Spleen (tissue), 11 donors: ENCODE data around the gene WASHC2A. TPM values are rescaled to one million over a fixed set of nuclear protein-coding genes. Genes with fewer than 3 reads are reported as not detected.
"Not testable (repeated sequence)": the region's sequence is repeated elsewhere in the genome, so short reads cannot be mapped to it uniquely, and the experiment has no call there.

ENCODE experiments used
- DNase-seq: peaks from one replicate; pipeline ENCODE4 v3.0.0-alpha.2; 2020
- H3K27ac ChIP-seq, 8 donors: fragments of 200-600 bp; sonication (generic) in 7 of 8; 1 replicate in 4 of 8; 2 replicates in 4 of 8; pipeline versions ENCODE4 v1.5.0 to v1.8.0; 2016 to 2021; ENCODE audit warnings: inconsistent platforms in 4 of 8, mild to moderate bottlenecking in 4 of 8, moderate library complexity in 1 of 8
- H3K27me3 ChIP-seq, 7 donors: fragments of 200-600 bp; sonication (generic) in 6 of 7; replicated peaks in 1 of 7; 1 replicate in 4 of 7; 2 replicates in 3 of 7; pipeline versions ENCODE4 v1.5.0 to v1.8.0; 2016 to 2021; ENCODE audit warnings: inconsistent platforms in 3 of 7, mild to moderate bottlenecking in 1 of 7
- H3K36me3 ChIP-seq, 6 donors: fragments of 200-600 bp; sonication (generic) in 5 of 6; 1 replicate in 4 of 6; 2 replicates in 2 of 6; pipeline versions ENCODE4 v1.5.0 to v1.8.0; 2016 to 2021; ENCODE audit warnings: inconsistent platforms in 2 of 6
- H3K4me1 ChIP-seq, 6 donors: fragments of 200-600 bp; sonication (generic) in 5 of 6; 1 replicate in 3 of 6; 2 replicates in 3 of 6; pipeline versions ENCODE4 v1.5.0 to v1.8.0; 2016 to 2021; ENCODE audit warnings: inconsistent platforms in 3 of 6
- H3K4me3 ChIP-seq, 8 donors: fragments of 200-600 bp; sonication (generic) in 7 of 8; 1 replicate in 4 of 8; 2 replicates in 4 of 8; pipeline versions ENCODE4 v1.5.0 to v1.8.0; 2016 to 2021; ENCODE audit warnings: inconsistent platforms in 4 of 8, mild to moderate bottlenecking in 4 of 8, moderate library complexity in 2 of 8
- H3K9me3 ChIP-seq, 8 donors: fragments of 200-600 bp; sonication (generic) in 7 of 8; 1 replicate in 4 of 8; 2 replicates in 4 of 8; pipeline versions ENCODE4 v1.5.0 to v1.8.0; 2016 to 2021; ENCODE audit warnings: inconsistent platforms in 4 of 8
- POLR2A ChIP-seq, 3 donors: fragments of 450-650 bp; IDR thresholded peaks; one replicate each; pipeline ENCODE4 v1.5.1; 2017; ENCODE audit warnings: antibody characterized with exemption in 3 of 3, mild to moderate bottlenecking in 1 of 3
- POLR2AphosphoS5 ChIP-seq, 3 donors: sonication (generic); formaldehyde crosslinking; IDR thresholded peaks; one replicate each; pipeline ENCODE4 v1.5.1; 2017; ENCODE audit warnings: antibody characterized with exemption in 3 of 3
- WGBS, 5 donors: extraction: QIAGEN DNeasy Blood & Tissue Kit in 3 of 5; methylation state at CpG; one replicate each; pipeline versions ENCODE4 v1.1.5 to v1.1.7; 2013 to 2018; 5-methylcytosine and 5-hydroxymethylcytosine counted together
- intact Hi-C: fragments of 100-400 bp; cut with DNase I; formaldehyde crosslinking; loops from one replicate; pipeline ENCODE4 v1.15.0; 2023; ENCODE audit warnings: low total_unique reads
- polyA plus RNA-seq, 3 donors: library from polyadenylated mRNA; stranded (reverse); fragments of 200-250 nt; gene quantifications; one replicate each; pipeline ENCODE4 v1.2.1, GENCODE V29; 2013
- total RNA-seq, 7 donors: library from RNA; depleted of rRNA in 3 of 7; stranded (reverse); fragments of >200 nt in 3 of 7; fragmentation: NEBNext Ultra II Directional in 4 of 7; extraction: Animal tissue kit (Norgen Biotek cat#: 25700) in 4 of 7; gene quantifications; one replicate each; pipeline versions ENCODE4 v1.1.0 to v1.2.1, GENCODE V29; 2016 to 2021
- TF ChIP-seq, protein P1 (sequence below), 11 experiments: fragments of 200-600 bp in 7 of 11; fragments of 450-650 bp in 4 of 11; sonication (generic) in 4 of 11; IDR thresholded peaks in 8 of 11; conservative IDR thresholded peaks in 3 of 11; 1 replicate in 7 of 11; 2 replicates in 4 of 11; pipeline versions ENCODE4 v1.4.0 to v1.8.0; 2016 to 2021; ENCODE audit warnings: antibody characterized with exemption in 11 of 11, inconsistent platforms in 4 of 11, mild to moderate bottlenecking in 1 of 11
- donor health status: healthy with polysubstance abuse.
- donor health status: DM: no; HTN: no; CAD: no; lungs with moderate emphysema.
- donor health status: DM: no; HTN: no; CAD: no.
- donor health status: Bipolar disorder and iron deficiency.
- donor health status: healthy.
- donor health status: DM: no; HTN: no; CAD: no.
- donor health status: DM: yes; HTN: yes; CAD: no.

Gene WASHC2A
- total and polyA plus RNA-seq, 10 donors, result 18.4 to 55.3 (median 41.5) TPM

DNA sequence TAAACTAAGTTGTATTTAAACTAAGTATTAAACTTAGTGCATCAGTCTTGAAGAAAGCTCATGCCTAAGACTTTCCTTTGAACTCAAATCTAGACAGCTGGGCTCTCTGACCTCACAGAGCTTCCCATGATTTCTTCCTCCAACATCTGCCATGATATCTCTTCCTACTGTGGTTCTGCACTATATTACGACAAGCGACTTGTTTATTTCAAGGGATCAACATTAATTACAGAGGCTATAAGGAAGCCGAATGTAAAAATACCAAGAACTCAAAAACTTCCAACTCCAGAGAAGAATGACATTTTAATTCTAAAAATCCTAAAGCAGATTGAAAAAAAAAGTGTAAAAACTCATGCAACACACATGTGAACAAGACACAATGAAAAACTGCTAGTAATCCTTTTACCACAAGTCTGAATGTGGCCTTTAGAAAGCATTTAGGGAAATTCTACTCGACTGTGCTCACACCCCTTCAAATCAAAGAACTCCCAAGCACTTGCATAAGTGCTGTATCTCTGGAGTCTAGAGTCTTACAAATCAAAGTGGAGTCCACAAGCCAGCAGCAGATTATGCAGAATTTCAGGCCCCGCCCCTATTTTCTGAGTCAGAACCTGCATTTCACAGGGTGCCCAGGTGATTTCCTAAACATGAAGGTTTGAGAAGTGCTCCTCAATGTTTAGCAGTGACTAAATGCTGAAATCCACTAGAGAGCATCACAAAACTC lies 22.7 kb upstream of the WASHC2A start:
- WGBS, 5 donors, result 69 to 91% (median 75%) methylated on average over 5 of the region's 5 CpGs
- Histone ChIP-seq H3K36me3 (no peaks in the 10 kb centered on the region), H3K27ac (no peak overlapping the region), H3K9me3 (no peaks in the 10 kb centered on the region), H3K27me3 (no peaks in the 10 kb centered on the region), H3K4me1 (no peaks in the 10 kb centered on the region), H3K4me3 (no peak overlapping the region)
- DNase-seq, result no peak
- intact Hi-C loops, result no loop called here
- no peak for TF ChIP-seq POLR2AphosphoS5 (IDR thresholded peaks at IDR 0.05)
- no peak for TF ChIP-seq POLR2A (IDR thresholded peaks at IDR 0.05)
- TF ChIP-seq, protein P1, sequence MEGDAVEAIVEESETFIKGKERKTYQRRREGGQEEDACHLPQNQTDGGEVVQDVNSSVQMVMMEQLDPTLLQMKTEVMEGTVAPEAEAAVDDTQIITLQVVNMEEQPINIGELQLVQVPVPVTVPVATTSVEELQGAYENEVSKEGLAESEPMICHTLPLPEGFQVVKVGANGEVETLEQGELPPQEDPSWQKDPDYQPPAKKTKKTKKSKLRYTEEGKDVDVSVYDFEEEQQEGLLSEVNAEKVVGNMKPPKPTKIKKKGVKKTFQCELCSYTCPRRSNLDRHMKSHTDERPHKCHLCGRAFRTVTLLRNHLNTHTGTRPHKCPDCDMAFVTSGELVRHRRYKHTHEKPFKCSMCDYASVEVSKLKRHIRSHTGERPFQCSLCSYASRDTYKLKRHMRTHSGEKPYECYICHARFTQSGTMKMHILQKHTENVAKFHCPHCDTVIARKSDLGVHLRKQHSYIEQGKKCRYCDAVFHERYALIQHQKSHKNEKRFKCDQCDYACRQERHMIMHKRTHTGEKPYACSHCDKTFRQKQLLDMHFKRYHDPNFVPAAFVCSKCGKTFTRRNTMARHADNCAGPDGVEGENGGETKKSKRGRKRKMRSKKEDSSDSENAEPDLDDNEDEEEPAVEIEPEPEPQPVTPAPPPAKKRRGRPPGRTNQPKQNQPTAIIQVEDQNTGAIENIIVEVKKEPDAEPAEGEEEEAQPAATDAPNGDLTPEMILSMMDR (IDR thresholded peaks at IDR 0.05 in 8 of 11, conservative IDR thresholded peaks at IDR 0.05 in 3 of 11), result no peak

DNA sequence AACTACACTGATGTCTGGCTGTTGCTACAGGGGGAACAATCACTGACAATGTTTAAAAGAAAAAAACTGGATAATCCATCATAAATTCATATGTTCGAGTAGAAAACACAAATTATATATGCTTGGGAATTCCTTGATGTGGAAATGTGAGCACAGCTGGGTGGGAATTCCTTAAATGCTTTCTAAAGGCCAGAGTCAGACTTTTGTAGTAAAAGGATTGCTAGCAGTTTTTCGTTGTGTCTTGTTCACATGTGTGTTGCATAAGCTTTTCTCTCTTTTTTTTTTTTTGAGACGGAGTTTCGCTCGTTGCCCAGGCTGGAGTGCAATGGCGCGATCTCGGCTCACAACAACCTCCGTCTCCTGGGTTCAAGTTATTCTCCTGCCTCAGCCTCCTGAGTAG lies 21.3 kb upstream of the WASHC2A start:
- H3K4me3 ChIP-seq, H3K9me3 ChIP-seq, intact Hi-C loops, H3K27me3 ChIP-seq, H3K27ac ChIP-seq, H3K36me3 ChIP-seq, H3K4me1 ChIP-seq, DNase-seq: not testable (repeated sequence)
- WGBS, 5 donors, result 77 to 90% (median 88%) methylated on average over 9 of the region's 9 CpGs

DNA sequence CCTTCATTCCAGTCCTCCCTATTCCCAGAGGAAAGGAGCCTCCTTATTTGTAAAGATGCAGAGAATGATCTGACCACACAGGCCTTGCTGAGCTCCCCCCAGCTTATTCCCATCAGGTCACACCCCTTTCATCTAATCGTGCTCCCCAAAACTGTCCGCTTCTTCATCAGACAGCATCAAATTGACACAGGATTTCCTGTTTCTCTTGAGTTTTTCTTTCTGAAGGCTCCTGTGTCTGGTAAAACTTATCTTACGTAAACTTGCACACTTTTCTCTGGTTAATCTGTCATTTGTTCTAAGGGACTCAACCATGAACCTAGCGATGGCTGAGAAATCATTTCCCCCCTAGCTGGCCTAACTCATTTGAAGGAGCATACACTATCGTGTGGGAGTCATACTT lies 20.2 kb upstream of the WASHC2A start:
- intact Hi-C loops, H3K4me3 ChIP-seq, H3K4me1 ChIP-seq, H3K9me3 ChIP-seq, H3K27me3 ChIP-seq, DNase-seq, H3K27ac ChIP-seq, H3K36me3 ChIP-seq: not testable (repeated sequence)
- WGBS, 5 donors, result 64 to 78% (median 74%) methylated on average over 4 to 5 of the region's 5 CpGs

DNA sequence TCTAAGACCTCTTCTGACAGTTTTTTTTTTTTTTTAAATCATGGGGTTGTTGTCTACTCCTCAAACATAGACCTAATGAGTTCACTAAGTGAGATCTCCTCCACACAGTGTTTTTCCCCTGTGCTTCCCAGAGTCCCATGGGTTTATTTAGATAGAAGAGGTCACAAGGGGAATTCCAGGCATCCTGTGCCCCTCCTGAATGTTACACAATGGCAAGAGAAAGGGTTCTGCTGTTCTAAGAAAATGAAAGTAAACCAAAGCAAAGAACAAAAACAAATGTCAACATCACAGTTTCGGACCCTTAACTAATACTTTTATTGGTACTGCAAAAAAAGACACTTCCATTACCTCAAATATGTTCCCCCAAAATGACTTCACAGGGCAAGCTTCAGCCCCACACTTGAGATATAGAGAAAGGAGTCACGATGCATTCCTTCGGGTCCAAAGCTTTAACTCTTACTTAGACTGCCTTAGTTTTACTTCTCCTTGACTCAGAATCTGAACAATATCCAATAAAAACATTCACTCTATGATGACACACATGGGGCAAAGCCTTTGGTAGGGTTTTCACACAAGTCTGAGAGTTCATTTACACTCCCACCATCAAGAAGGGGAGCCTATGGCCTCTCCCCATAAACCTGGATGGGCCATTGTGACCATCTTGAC lies 15.6 kb upstream of the WASHC2A start:
- DNase-seq, intact Hi-C loops, H3K27me3 ChIP-seq, H3K4me1 ChIP-seq, H3K9me3 ChIP-seq, H3K36me3 ChIP-seq, H3K4me3 ChIP-seq: not testable (repeated sequence)
- 53 to 79% (median 73%) methylated on average over 3 of the region's 3 CpGs for WGBS, 5 donors
- peak overlapping the region in 3 of 8 donors; percentile 9 to 47 (median 46) for H3K27ac ChIP-seq

DNA sequence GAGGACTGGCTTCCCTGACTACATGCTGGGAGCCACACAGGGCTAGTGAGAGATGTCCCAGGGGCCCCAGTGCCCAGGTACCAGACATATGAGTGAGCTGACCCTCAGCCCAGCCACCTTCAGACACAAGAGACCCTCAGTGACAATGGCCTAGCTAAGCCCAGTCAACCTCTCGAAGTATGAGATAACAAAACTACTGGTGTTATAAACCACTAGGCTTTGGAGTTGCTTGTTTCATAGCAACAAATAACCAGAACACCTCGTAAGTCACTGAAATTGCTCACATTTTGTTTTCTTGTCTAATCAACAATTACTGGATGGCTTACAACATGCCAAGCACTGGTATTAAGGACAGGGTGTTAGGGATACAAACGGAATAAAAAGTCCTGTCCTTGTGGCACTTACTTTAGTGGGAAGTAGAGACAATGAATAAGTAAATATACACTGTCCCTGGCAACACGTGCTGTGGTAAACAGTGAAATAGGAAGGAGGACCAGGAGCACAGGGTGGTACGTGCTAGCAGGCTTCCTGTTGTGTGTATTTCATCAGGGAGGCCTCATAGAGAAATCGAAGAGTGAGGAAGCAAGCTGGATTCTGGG lies 14.9 kb upstream of the WASHC2A start:
- H3K36me3 ChIP-seq, H3K4me3 ChIP-seq, H3K9me3 ChIP-seq, H3K4me1 ChIP-seq, H3K27me3 ChIP-seq, intact Hi-C loops, DNase-seq: not testable (repeated sequence)
- WGBS, 5 donors, result 37 to 68% (median 51%) methylated on average over 6 of the region's 6 CpGs
- peak overlapping the region in 2 of 8 donors; percentile 46 to 47 for H3K27ac ChIP-seq

DNA sequence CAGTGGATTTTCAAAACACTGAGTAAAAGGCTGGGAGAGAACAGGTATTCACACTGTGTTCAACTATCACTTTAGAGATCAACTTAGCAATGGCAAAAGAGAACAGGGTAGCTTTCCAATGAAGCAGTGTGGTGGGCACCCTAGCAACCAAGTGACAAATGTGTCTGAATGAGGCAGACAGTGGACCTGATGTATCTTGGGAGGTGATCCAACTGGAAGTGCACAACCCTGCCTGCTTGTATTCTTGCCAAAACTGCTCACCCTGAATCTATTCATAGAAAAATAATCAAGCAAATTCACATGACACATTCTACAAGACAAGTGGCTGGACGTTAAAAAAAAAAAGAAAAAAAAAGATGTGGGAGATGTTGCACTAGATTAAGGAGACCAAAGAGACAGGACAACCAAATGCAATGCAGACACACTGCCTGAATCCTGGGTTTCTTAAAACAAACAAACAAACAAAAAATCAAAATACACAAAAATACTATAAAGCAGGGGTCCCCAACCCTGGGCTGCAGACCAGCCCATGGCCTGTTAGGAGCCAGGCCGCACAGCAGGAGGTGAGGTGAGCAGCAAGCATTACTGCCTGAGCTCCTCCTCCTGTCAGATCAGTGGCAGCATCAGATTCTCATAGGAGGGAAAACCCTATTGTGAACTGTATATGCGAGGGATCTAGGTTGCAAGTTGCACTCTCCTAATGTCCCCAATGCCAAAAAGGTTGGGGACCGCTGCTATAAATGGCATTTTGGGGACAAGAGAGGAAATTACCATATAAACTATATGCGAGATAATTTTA lies 12.1 kb upstream of the WASHC2A start:
- H3K27ac ChIP-seq, DNase-seq, H3K36me3 ChIP-seq, H3K27me3 ChIP-seq, H3K9me3 ChIP-seq, intact Hi-C loops, H3K4me1 ChIP-seq, H3K4me3 ChIP-seq: not testable (repeated sequence)
- 75 to 85% (median 79%) methylated on average over 5 of the region's 5 CpGs for WGBS, 5 donors

DNA sequence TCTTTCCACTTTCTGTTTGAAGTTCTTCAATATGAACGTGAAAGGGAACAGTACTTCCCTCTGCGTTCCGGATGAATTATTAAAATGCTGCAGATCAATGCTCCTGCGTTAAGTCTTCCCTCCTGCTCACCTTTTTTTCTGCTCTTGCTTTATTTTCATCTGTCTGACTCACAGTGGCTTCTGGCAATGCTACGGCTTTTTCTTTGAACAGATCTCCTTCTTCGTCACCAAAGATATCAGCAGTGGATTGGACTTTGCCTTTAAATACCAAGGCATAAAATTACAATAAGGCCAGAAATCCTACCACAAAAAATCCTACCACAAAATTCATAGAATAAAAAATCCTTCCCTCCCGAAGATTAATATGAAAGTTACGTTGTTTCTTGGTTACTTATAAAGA lies 11.1 kb upstream of the WASHC2A start:
- H3K9me3 ChIP-seq, H3K27ac ChIP-seq, intact Hi-C loops, H3K4me1 ChIP-seq, H3K27me3 ChIP-seq, H3K36me3 ChIP-seq, H3K4me3 ChIP-seq, DNase-seq: not testable (repeated sequence)
- 83 to 91% (median 88%) methylated on average over 8 of the region's 8 CpGs for WGBS, 5 donors

DNA sequence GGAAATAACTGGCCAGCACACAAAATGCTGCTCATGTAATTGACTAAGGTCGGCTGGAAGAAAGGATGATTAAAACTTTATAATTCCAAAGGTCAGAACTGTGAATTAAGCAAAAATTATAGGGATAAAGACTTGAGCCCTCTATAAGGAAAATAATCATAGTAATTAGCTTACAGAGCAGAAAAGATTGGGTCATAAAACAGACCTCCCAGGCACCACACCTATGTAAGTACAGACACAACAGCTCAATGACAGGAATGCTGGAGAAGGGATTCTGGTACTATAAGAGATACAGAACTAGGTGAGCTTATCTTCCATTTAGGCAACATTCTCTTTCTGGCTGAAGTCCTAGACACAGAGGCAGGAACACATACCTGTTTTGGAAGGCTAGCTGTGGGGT lies 9.0 kb upstream of the WASHC2A start:
- H3K27ac ChIP-seq, intact Hi-C loops, H3K4me1 ChIP-seq, H3K4me3 ChIP-seq, H3K36me3 ChIP-seq, DNase-seq, H3K9me3 ChIP-seq, H3K27me3 ChIP-seq: not testable (repeated sequence)
- 76 to 94% (median 84%) methylated on average over 1 of the region's 1 CpG for WGBS, 5 donors

DNA sequence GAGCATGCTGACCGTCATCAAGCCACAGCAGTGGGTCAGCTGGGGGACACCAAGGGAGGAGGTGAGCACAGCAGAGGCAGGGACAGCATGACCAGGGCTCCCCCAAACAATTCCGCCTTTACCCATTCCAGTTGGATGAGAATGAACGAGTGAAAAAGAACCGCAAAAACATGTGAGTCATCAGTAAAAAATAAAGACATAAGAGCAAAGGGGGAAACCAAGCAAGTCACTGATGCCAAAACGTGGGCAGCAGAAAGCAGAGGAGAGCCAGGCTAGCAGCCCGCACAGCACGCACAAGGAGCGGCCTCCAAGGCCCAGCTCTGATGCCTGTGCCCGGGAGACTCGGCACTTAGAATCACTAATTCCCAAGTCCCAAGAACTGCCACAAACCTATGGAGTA lies 7.8 kb upstream of the WASHC2A start:
- DNase-seq, H3K27me3 ChIP-seq, H3K27ac ChIP-seq, H3K4me3 ChIP-seq, H3K4me1 ChIP-seq, H3K9me3 ChIP-seq, H3K36me3 ChIP-seq, intact Hi-C loops: not testable (repeated sequence)
- WGBS, 5 donors, result 83 to 92% (median 87%) methylated on average over 10 of the region's 10 CpGs
